IMR-90 (cell line): ENCODE data around the gene PLXDC2. TPM values are rescaled to one million over a fixed set of nuclear protein-coding genes. Genes with fewer than 3 reads are reported as not detected.

ENCODE experiments used
- ATAC-seq: fragments of 200-7000 bp; cut with Tn5 transposase; 2 replicates; pipeline ENCODE4 v1.9.1; 2020; ENCODE audit warnings: low read depth, mild to moderate bottlenecking, moderate library complexity
- BruUV-seq: library from RNA; stranded (reverse); fragments of 400-500 nt; replicated peaks from 2 replicates; lab custom pipeline; 2021; lab: Mats Ljungman, UMichigan
- CTCF ChIA-PET: fragments of 300-600 bp; formaldehyde crosslinking; extraction: SDS; loops from one replicate; lab custom pipeline; 2021; ENCODE audit warnings: antibody characterized with exemption; lab: Yijun Ruan, JAX
- POLR2A ChIA-PET: fragments of 300-600 bp; sonication (Branson Sonifier 250); formaldehyde crosslinking; loops from one replicate; lab custom pipeline; 2022; ENCODE audit warnings: antibody characterized with exemption; ENCODE audit not compliant: unreplicated experiment; lab: Charles Lee
- DNase-seq: peaks from one replicate; pipeline ENCODE4 v3.0.0; 2013
- H2AFZ ChIP-seq: replicated peaks from 2 replicates; pipeline ENCODE3; 2013; ENCODE audit warnings: low read length, mild to moderate bottlenecking; ENCODE audit not compliant: poor library complexity
- H2AK5ac ChIP-seq: 2 replicates; pipeline ENCODE4 v1.6.1; 2013; ENCODE audit warnings: low read depth, low read length, inconsistent platforms
- H2AK9ac ChIP-seq: replicated peaks from 2 replicates; pipeline ENCODE3; 2013; ENCODE audit warnings: mild to moderate bottlenecking, low read depth, low read length, moderate library complexity; ENCODE audit not compliant: poor library complexity
- H2BK120ac ChIP-seq: 2 replicates; pipeline ENCODE4 v1.6.1; 2013; ENCODE audit warnings: low read depth, low read length, inconsistent platforms
- H2BK15ac ChIP-seq: 3 replicates; pipeline ENCODE4 v1.6.1; 2013; ENCODE audit warnings: low read depth, low read length, inconsistent platforms
- H2BK20ac ChIP-seq: 2 replicates; pipeline ENCODE4 v1.6.1; 2013; ENCODE audit warnings: low read depth, mild to moderate bottlenecking, inconsistent platforms, low read length, moderate library complexity
- H2BK5ac ChIP-seq: 2 replicates; pipeline ENCODE4 v1.6.1; 2013; ENCODE audit warnings: mild to moderate bottlenecking, low read depth, low read length, inconsistent platforms; ENCODE audit not compliant: poor library complexity, severe bottlenecking
- H3K14ac ChIP-seq: replicated peaks from 2 replicates; pipeline ENCODE4 v1.6.1; 2013; ENCODE audit warnings: low read depth, low read length, inconsistent platforms
- H3K18ac ChIP-seq: 2 replicates; pipeline ENCODE4 v1.6.1; 2013; ENCODE audit warnings: low read depth, low read length, control low read depth
- H3K23ac ChIP-seq: 2 replicates; pipeline ENCODE4 v1.6.1; 2013; ENCODE audit warnings: low read depth, low read length, inconsistent platforms
- H3K27ac ChIP-seq: 2 replicates; pipeline ENCODE4 v1.5.1; 2013; ENCODE audit warnings: mild to moderate bottlenecking, control low read depth, low read length; ENCODE audit not compliant: insufficient read depth
- H3K27me3 ChIP-seq: 2 replicates; pipeline ENCODE4 v1.6.1; 2013; ENCODE audit warnings: low read length; ENCODE audit not compliant: control insufficient read depth, insufficient read depth
- H3K36me3 ChIP-seq: 2 replicates; pipeline ENCODE4 v1.6.1; 2013; ENCODE audit warnings: low read length, mixed read lengths; ENCODE audit not compliant: control insufficient read depth, insufficient read depth
- H3K4ac ChIP-seq: 2 replicates; pipeline ENCODE4 v1.6.1; 2013; ENCODE audit warnings: low read depth, low read length, inconsistent platforms
- H3K4me1 ChIP-seq: 2 replicates; pipeline ENCODE4 v1.6.1; 2013; ENCODE audit warnings: low read length, mixed read lengths; ENCODE audit not compliant: control insufficient read depth, insufficient read depth
- H3K4me2 ChIP-seq: 2 replicates; pipeline ENCODE4 v1.6.1; 2013; ENCODE audit warnings: low read depth, mild to moderate bottlenecking, control low read depth, low read length, moderate library complexity
- H3K4me3 ChIP-seq: 2 replicates; pipeline ENCODE4 v1.5.1; 2013; ENCODE audit warnings: low read depth, mild to moderate bottlenecking, control low read depth, low read length, moderate library complexity; ENCODE audit not compliant: insufficient read depth
- H3K56ac ChIP-seq: 2 replicates; pipeline ENCODE4 v1.6.1; 2013; ENCODE audit warnings: low read length, inconsistent platforms; ENCODE audit not compliant: insufficient read depth; ENCODE audit errors: extremely low read depth
- H3K79me1 ChIP-seq, 2 experiments: 2 replicates each; pipeline ENCODE4 v1.6.1; 2013; ENCODE audit warnings: low read length in 2 of 2, inconsistent platforms in 1 of 2, low read depth in 1 of 2
- H3K9ac ChIP-seq: 2 replicates; pipeline ENCODE4 v1.6.1; 2013; ENCODE audit warnings: low read depth, low read length, control low read depth
- H3K9me1 ChIP-seq: 2 replicates; pipeline ENCODE4 v1.6.1; 2013; ENCODE audit warnings: low read length, inconsistent platforms; ENCODE audit not compliant: insufficient read depth
- H3K9me3 ChIP-seq: 2 replicates; pipeline ENCODE4 v1.6.1; 2013; ENCODE audit warnings: low read length; ENCODE audit not compliant: control insufficient read depth, insufficient read depth
- H4K20me1 ChIP-seq: 2 replicates; pipeline ENCODE4 v1.6.1; 2013; ENCODE audit warnings: low read length, inconsistent platforms; ENCODE audit not compliant: insufficient read depth
- H4K5ac ChIP-seq: 2 replicates; pipeline ENCODE4 v1.6.1; 2013; ENCODE audit warnings: mild to moderate bottlenecking, low read depth, low read length, control low read depth
- H4K8ac ChIP-seq, 2 experiments: 2 replicates each; pipeline ENCODE4 v1.6.1; 2013; ENCODE audit warnings: low read depth in 2 of 2, low read length in 2 of 2, control low read depth in 1 of 2, inconsistent platforms in 1 of 2
- H4K91ac ChIP-seq: 2 replicates; pipeline ENCODE4 v1.6.1; 2013; ENCODE audit warnings: low read depth, low read length, inconsistent platforms; ENCODE audit not compliant: insufficient read depth
- BHLHE40 ChIP-seq: fragments of 150-350 bp; IDR thresholded peaks from 2 replicates; pipeline ENCODE4 v1.6.1; 2016; ENCODE audit warnings: mild to moderate bottlenecking, low read depth, low read length
- CEBPB ChIP-seq: IDR thresholded peaks from 2 replicates; pipeline ENCODE4 v1.6.1; 2012; ENCODE audit warnings: low read depth, low read length, improper control_type of control experiment
- CHD1 ChIP-seq: IDR thresholded peaks from 2 replicates; pipeline ENCODE4 v1.6.1; 2012; ENCODE audit warnings: low read depth, low read length, improper control_type of control experiment
- FOS ChIP-seq: fragments of 150-350 bp; IDR thresholded peaks from 2 replicates; pipeline ENCODE4 v1.6.1; 2016; ENCODE audit warnings: low read depth, low read length
- MAFK ChIP-seq: IDR thresholded peaks from 2 replicates; pipeline ENCODE4 v1.6.1; 2012; ENCODE audit warnings: low read depth, low read length, improper control_type of control experiment
- MAZ ChIP-seq: IDR thresholded peaks from 2 replicates; pipeline ENCODE4 v1.6.1; 2012; ENCODE audit warnings: low read depth, mild to moderate bottlenecking, low read length, improper control_type of control experiment, moderate library complexity, borderline replicate concordance
- MXI1 ChIP-seq: IDR thresholded peaks from 2 replicates; pipeline ENCODE4 v1.6.1; 2012; ENCODE audit warnings: low read depth, mild to moderate bottlenecking, low read length, moderate library complexity, borderline replicate concordance
- NFE2L2 ChIP-seq: fragments of 150-350 bp; IDR thresholded peaks from 2 replicates; pipeline ENCODE4 v1.6.1; 2016; ENCODE audit warnings: low read depth, mild to moderate bottlenecking, low read length
- POLR2A ChIP-seq: IDR thresholded peaks from 2 replicates; pipeline ENCODE4 v1.6.1; 2012; ENCODE audit warnings: mild to moderate bottlenecking, low read depth, low read length
- RAD21 ChIP-seq: IDR thresholded peaks from 2 replicates; pipeline ENCODE4 v1.6.1; 2012; ENCODE audit warnings: low read length, improper control_type of control experiment
- RCOR1 ChIP-seq: IDR thresholded peaks from 2 replicates; pipeline ENCODE4 v1.6.1; 2012; ENCODE audit warnings: mild to moderate bottlenecking, low read length, improper control_type of control experiment; ENCODE audit not compliant: insufficient replicate concordance
- RFX5 ChIP-seq: IDR thresholded peaks from 2 replicates; pipeline ENCODE4 v1.8.0; 2012; ENCODE audit warnings: low read depth, mild to moderate bottlenecking, low read length, moderate library complexity
- SMC3 ChIP-seq: fragments of 150-350 bp; IDR thresholded peaks from 2 replicates; pipeline ENCODE4 v1.6.1; 2016; ENCODE audit warnings: low read depth, mild to moderate bottlenecking, antibody characterized with exemption, low read length, moderate library complexity
- dilution Hi-C: fragments of 300-500 bp; cut with HindIII; formaldehyde crosslinking; loops from one replicate; pipeline ENCODE4 v1.14.3; 2018; ENCODE audit warnings: low sequenced_read_pairs; ENCODE audit not compliant: unreplicated experiment
- in situ Hi-C: fragments of 300-500 bp; cut with MboI; formaldehyde crosslinking; loops from 3 replicates; pipeline ENCODE4 v1.14.3; 2019; ENCODE audit warnings: low sequenced_read_pairs, inconsistent platforms, mixed read lengths
- intact Hi-C: fragments of 100-400 bp; cut with micrococcal nuclease; formaldehyde crosslinking; loops from 2 replicates; pipeline ENCODE4 v1.10.0; 2022
- polyA plus RNA-seq, 3 experiments: library from polyadenylated mRNA; depleted of rRNA; stranded (reverse); fragments of >200 nt; gene quantifications; 2 replicates each; pipeline ENCODE4 v1.2.3, GENCODE V29; 2012; ENCODE audit warnings: low replicate concordance in 1 of 3
- total RNA-seq: library from RNA; depleted of rRNA; stranded (reverse); fragments of >200 nt; gene quantifications from 2 replicates; pipeline ENCODE4 v1.2.3, GENCODE V29; 2012
- TF ChIP-seq, protein P1 (sequence below): conservative IDR thresholded peaks from 2 replicates; pipeline ENCODE4 v1.5.1; 2012; ENCODE audit warnings: mild to moderate bottlenecking, low read depth, low read length, improper control_type of control experiment
- TF ChIP-seq, protein P2 (sequence below): fragments of 150-350 bp; IDR thresholded peaks from 2 replicates; pipeline ENCODE4 v1.6.1; 2017; ENCODE audit warnings: mild to moderate bottlenecking, antibody characterized with exemption, low read length, low read depth
- TF ChIP-seq, protein P3 (sequence below): fragments of 150-350 bp; IDR thresholded peaks from 2 replicates; pipeline ENCODE4 v1.6.1; 2016; ENCODE audit warnings: low read depth, mild to moderate bottlenecking, low read length, moderate library complexity, borderline replicate concordance

Gene PLXDC2
- total and polyA plus RNA-seq, 2 of the 4 experiments (the other 2 are of a cell fraction) = 3.2 to 6.1 TPM

DNA sequence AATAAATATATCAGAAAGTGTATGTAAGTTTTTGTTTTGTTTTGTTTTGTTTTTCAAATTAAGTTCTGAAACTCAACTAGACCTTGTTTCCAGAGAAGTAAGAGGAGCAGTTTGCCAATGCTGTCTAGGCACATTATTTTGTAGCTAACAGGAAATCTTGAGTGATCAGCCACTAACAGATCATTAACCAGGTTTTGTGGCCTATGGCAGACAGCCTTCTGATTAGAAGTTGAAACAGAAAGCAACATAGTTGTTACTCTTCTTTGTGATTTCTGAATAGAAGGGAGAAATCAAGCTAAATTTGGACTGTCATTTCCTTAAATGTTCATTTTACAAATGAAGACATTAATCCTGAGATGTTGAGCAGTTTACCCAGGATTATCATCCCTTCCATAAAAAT is 142.6 kb downstream of the PLXDC2 start:
- H2BK5ac ChIP-seq = no peak overlapping the region
- no peaks in the 10 kb centered on the region for H3K4me1 ChIP-seq
- ChIA-PET POLR2A (no interaction called here), CTCF (no interaction called here)
- no peak overlapping the region for H3K4me3 ChIP-seq
- intact Hi-C loops = no loop called here
- H3K27me3 ChIP-seq = no peaks in the 10 kb centered on the region
- no peak for TF ChIP-seq NFE2L2
- no peak for TF ChIP-seq POLR2A
- no peak for TF ChIP-seq RFX5
- no peak for TF ChIP-seq FOS
- TF ChIP-seq MAFK = no peak
- TF ChIP-seq MAZ = no peak
- no peak for TF ChIP-seq RCOR1
- TF ChIP-seq SMC3 = no peak
- no peak for TF ChIP-seq CHD1
- TF ChIP-seq, protein P1, sequence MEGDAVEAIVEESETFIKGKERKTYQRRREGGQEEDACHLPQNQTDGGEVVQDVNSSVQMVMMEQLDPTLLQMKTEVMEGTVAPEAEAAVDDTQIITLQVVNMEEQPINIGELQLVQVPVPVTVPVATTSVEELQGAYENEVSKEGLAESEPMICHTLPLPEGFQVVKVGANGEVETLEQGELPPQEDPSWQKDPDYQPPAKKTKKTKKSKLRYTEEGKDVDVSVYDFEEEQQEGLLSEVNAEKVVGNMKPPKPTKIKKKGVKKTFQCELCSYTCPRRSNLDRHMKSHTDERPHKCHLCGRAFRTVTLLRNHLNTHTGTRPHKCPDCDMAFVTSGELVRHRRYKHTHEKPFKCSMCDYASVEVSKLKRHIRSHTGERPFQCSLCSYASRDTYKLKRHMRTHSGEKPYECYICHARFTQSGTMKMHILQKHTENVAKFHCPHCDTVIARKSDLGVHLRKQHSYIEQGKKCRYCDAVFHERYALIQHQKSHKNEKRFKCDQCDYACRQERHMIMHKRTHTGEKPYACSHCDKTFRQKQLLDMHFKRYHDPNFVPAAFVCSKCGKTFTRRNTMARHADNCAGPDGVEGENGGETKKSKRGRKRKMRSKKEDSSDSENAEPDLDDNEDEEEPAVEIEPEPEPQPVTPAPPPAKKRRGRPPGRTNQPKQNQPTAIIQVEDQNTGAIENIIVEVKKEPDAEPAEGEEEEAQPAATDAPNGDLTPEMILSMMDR = no peak
- TF ChIP-seq, protein P2, sequence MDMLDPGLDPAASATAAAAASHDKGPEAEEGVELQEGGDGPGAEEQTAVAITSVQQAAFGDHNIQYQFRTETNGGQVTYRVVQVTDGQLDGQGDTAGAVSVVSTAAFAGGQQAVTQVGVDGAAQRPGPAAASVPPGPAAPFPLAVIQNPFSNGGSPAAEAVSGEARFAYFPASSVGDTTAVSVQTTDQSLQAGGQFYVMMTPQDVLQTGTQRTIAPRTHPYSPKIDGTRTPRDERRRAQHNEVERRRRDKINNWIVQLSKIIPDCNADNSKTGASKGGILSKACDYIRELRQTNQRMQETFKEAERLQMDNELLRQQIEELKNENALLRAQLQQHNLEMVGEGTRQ = no peak
- TF ChIP-seq RAD21 = no peak
- TF ChIP-seq, protein P3, sequence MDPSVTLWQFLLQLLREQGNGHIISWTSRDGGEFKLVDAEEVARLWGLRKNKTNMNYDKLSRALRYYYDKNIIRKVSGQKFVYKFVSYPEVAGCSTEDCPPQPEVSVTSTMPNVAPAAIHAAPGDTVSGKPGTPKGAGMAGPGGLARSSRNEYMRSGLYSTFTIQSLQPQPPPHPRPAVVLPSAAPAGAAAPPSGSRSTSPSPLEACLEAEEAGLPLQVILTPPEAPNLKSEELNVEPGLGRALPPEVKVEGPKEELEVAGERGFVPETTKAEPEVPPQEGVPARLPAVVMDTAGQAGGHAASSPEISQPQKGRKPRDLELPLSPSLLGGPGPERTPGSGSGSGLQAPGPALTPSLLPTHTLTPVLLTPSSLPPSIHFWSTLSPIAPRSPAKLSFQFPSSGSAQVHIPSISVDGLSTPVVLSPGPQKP = no peak
- TF ChIP-seq BHLHE40 = no peak
- TF ChIP-seq CEBPB = no peak
- TF ChIP-seq MXI1 = no peak
- no peak overlapping the region for H4K8ac ChIP-seq
- H2BK20ac ChIP-seq = no peak overlapping the region
- H3K79me1 ChIP-seq = no peaks in the 10 kb centered on the region
- no peak overlapping the region for H3K14ac ChIP-seq
- H2AK5ac ChIP-seq = no peak overlapping the region
- no peaks in the 10 kb centered on the region for H3K9me3 ChIP-seq
- no peak overlapping the region for H4K91ac ChIP-seq
- H3K23ac ChIP-seq = no peak overlapping the region
- H4K20me1 ChIP-seq = no peaks in the 10 kb centered on the region
- no peak for DNase-seq
- no peak for ATAC-seq
- no peak overlapping the region for H2AFZ ChIP-seq
- no peak overlapping the region for H2AK9ac ChIP-seq
- in situ Hi-C loops = no loop called here
- no peak overlapping the region for H3K18ac ChIP-seq
- H4K5ac ChIP-seq = no peak overlapping the region
- no TSS peak for BruUV-seq
- no peak overlapping the region for H2BK120ac ChIP-seq
- no peak overlapping the region for H2BK15ac ChIP-seq
- no peak overlapping the region for H3K56ac ChIP-seq
- no peak overlapping the region for H3K4ac ChIP-seq
- dilution Hi-C loops = no loop called here
- H3K36me3 ChIP-seq = no peaks in the 10 kb centered on the region
- no peak overlapping the region for H3K27ac ChIP-seq
- no peaks in the 10 kb centered on the region for H3K9me1 ChIP-seq
- no peak overlapping the region for H3K4me2 ChIP-seq
- no peak overlapping the region for H3K9ac ChIP-seq
